Activated CD8-positive, alpha-beta T cell treated with anti-CD3 and anti-CD28 coated beads for 36 hours (primary cell): ENCODE measurements around the gene SLC35G6. TPM values are rescaled to one million over a fixed set of nuclear protein-coding genes. Genes with fewer than 3 reads are reported as not detected.

Experiments used
- ATAC-seq: fragments of 200-7000 bp; cut with Tn5 transposase; one replicate; pipeline ENCODE4 v1.10.0; 2021; ENCODE audit warnings: mild to moderate bottlenecking, moderate library complexity
- CTCF ChIA-PET: fragments of 350-600 bp; sonication (Branson Sonifier 250); formaldehyde crosslinking; loops from one replicate; lab custom pipeline; 2021; ENCODE audit warnings: antibody characterized with exemption; lab: Charles Lee
- POLR2A ChIA-PET: fragments of 350-600 bp; sonication (Branson Sonifier 250); formaldehyde crosslinking; loops from one replicate; lab custom pipeline; 2021; ENCODE audit warnings: antibody characterized with exemption; lab: Charles Lee
- DNase-seq: peaks from one replicate; pipeline ENCODE4 v3.0.0-alpha.2; 2020
- H3K27ac Mint-ChIP-seq: one replicate; pipeline ENCODE4 v1.8.0; 2021; ENCODE audit warnings: mild to moderate bottlenecking, mixed read lengths
- H3K27me3 Mint-ChIP-seq: one replicate; pipeline ENCODE4 v1.8.0; 2021; ENCODE audit warnings: mixed read lengths
- H3K36me3 Mint-ChIP-seq: one replicate; pipeline ENCODE4 v1.8.0; 2021; ENCODE audit warnings: low read depth, mixed read lengths
- H3K4me1 Mint-ChIP-seq: one replicate; pipeline ENCODE4 v1.8.0; 2021; ENCODE audit warnings: low read depth, mixed read lengths
- H3K4me3 Mint-ChIP-seq: one replicate; pipeline ENCODE4 v1.8.0; 2021; ENCODE audit warnings: mild to moderate bottlenecking, moderate library complexity, mixed read lengths
- H3K9me3 Mint-ChIP-seq: one replicate; pipeline ENCODE4 v1.8.0; 2021; ENCODE audit warnings: mixed read lengths
- CTCF ChIP-seq: fragments of 200-600 bp; IDR thresholded peaks from one replicate; pipeline ENCODE4 v1.8.0; 2022; ENCODE audit warnings: antibody characterized with exemption, mild to moderate bottlenecking
- intact Hi-C: fragments of 100-400 bp; cut with micrococcal nuclease; formaldehyde crosslinking; loops from one replicate; pipeline ENCODE4 v1.10.0; 2022
- total RNA-seq, 2 experiments: library from RNA; stranded (reverse); gene quantifications; one replicate each; pipeline ENCODE4 v1.2.3, GENCODE V29; 2021

SLC35G6 gene
- total RNA-seq, 2 experiments from 2014 or later: not detected

- peaks cover 31% of the 10 kb centered on the region for H3K4me1 Mint-ChIP-seq
- no peaks in the 10 kb centered on the region for H3K9me3 Mint-ChIP-seq
- CTCF ChIA-PET: interaction anchor here (0.7 to 2.0 kb wide), 8 partner anchors 13 to 116 kb away, joined by 3 to 12 read pairs (median 4); no protein-coding TSS in a partner anchor
- peaks cover 49% of the 10 kb centered on the region for H3K27me3 Mint-ChIP-seq
- DNase-seq: peak; percentile 78
- no peak for ATAC-seq
- H3K27ac Mint-ChIP-seq: peak overlapping the region; percentile 70
- POLR2A ChIA-PET: interaction anchor here (0.6 to 8.8 kb wide), 7 partner anchors 13 to 247 kb away, joined by 3 to 83 read pairs (median 5); partner anchors contain the start of genes POLR2A and TP53
- intact Hi-C loops: no loop called here
- H3K4me3 Mint-ChIP-seq: peak overlapping the region; percentile 94
- no peak for TF ChIP-seq CTCF
- H3K36me3 Mint-ChIP-seq: peaks cover 21% of the 10 kb centered on the region
Measured at GRCh38 chr17:7440113-7440833, 41.0 kb upstream of the SLC35G6 start.

GRCh38 chr17:7440834-7441195 lies 40.4 kb upstream of the SLC35G6 start:
- H3K4me3 Mint-ChIP-seq: peak overlapping the region; percentile 94
- H3K36me3 Mint-ChIP-seq: peaks cover 21% of the 10 kb centered on the region
- ChIA-PET CTCF (interaction anchor here (0.7 to 2.0 kb wide), 10 partner anchors 12 to 247 kb away, joined by 3 to 13 read pairs (median 4); partner anchors contain the start of genes NEURL4 and SENP3), POLR2A (interaction anchor here (0.6 to 8.8 kb wide), 6 partner anchors 13 to 246 kb away, joined by 3 to 83 read pairs (median 15); partner anchors contain the start of genes POLR2A and ZBTB4)
- intact Hi-C loops: no loop called here
- peaks cover 36% of the 10 kb centered on the region for H3K4me1 Mint-ChIP-seq
- ATAC-seq (no peak), DNase-seq (peak; percentile 64)
- H3K9me3 Mint-ChIP-seq: no peaks in the 10 kb centered on the region
- H3K27ac Mint-ChIP-seq: no peak overlapping the region
- no peak for TF ChIP-seq CTCF
- peaks cover 54% of the 10 kb centered on the region for H3K27me3 Mint-ChIP-seq

- H3K27me3 Mint-ChIP-seq: peaks cover 56% of the 10 kb centered on the region
- intact Hi-C loops: no loop called here
- H3K4me1 Mint-ChIP-seq: peaks cover 40% of the 10 kb centered on the region
- H3K9me3 Mint-ChIP-seq: no peaks in the 10 kb centered on the region
- ATAC-seq (no peak), DNase-seq (no peak)
- no peak overlapping the region for H3K27ac Mint-ChIP-seq
- H3K4me3 Mint-ChIP-seq: no peak overlapping the region
- ChIA-PET CTCF (interaction anchor here (0.7 to 2.0 kb wide), 7 partner anchors 12 to 246 kb away, joined by 3 to 13 read pairs (median 4); partner anchors contain the start of genes NEURL4 and SENP3), POLR2A (interaction anchor here (0.7 to 8.8 kb wide), 5 partner anchors 12 to 44 kb away, joined by 3 to 83 read pairs (median 20); partner anchors contain the start of genes POLR2A and ZBTB4)
- no peak for TF ChIP-seq CTCF
- peaks cover 21% of the 10 kb centered on the region for H3K36me3 Mint-ChIP-seq
Measured at GRCh38 chr17:7441266-7441665, 40.0 kb upstream of the SLC35G6 start.

- DNase-seq: no peak
- ChIA-PET CTCF (interaction anchor here (1.0 to 1.8 kb wide), 4 partner anchors 10 to 119 kb away, joined by 3 to 13 read pairs (median 4); partner anchors contain the start of genes NEURL4 and SENP3), POLR2A (interaction anchor here (1.9 to 8.8 kb wide), 4 partner anchors 12 to 43 kb away, joined by 10 to 83 read pairs (median 36); partner anchors contain the start of genes POLR2A and ZBTB4)
- H3K27ac Mint-ChIP-seq: no peak overlapping the region
- no peak overlapping the region for H3K4me3 Mint-ChIP-seq
- no peak for ATAC-seq
- H3K36me3 Mint-ChIP-seq: peaks cover 19% of the 10 kb centered on the region
- peaks cover 61% of the 10 kb centered on the region for H3K27me3 Mint-ChIP-seq
- H3K4me1 Mint-ChIP-seq: peaks cover 39% of the 10 kb centered on the region
- H3K9me3 Mint-ChIP-seq: no peaks in the 10 kb centered on the region
- intact Hi-C loops: no loop called here
- TF ChIP-seq CTCF: no peak
Measured at GRCh38 chr17:7442142-7442541, 39.1 kb upstream of the SLC35G6 start.
